Stimulated activated CD4-positive, alpha-beta T cell treated with anti-CD3 and anti-CD28 coated beads, Interleukin-1b, Interleukin-23, amount 100 ng/mL, for 1 hour (primary cell): ENCODE data around the gene FASTKD3.
"Not testable (repeated sequence)": the region's sequence is repeated elsewhere in the genome, so short reads cannot be mapped to it uniquely, and the experiment has no call there.

Source experiments
- DNase-seq, 2 donors: peaks; one replicate each; pipeline ENCODE4 v3.0.0-alpha.2; 2020; ENCODE audit warnings: low read depth in 2 of 2

FASTKD3 gene

DNA sequence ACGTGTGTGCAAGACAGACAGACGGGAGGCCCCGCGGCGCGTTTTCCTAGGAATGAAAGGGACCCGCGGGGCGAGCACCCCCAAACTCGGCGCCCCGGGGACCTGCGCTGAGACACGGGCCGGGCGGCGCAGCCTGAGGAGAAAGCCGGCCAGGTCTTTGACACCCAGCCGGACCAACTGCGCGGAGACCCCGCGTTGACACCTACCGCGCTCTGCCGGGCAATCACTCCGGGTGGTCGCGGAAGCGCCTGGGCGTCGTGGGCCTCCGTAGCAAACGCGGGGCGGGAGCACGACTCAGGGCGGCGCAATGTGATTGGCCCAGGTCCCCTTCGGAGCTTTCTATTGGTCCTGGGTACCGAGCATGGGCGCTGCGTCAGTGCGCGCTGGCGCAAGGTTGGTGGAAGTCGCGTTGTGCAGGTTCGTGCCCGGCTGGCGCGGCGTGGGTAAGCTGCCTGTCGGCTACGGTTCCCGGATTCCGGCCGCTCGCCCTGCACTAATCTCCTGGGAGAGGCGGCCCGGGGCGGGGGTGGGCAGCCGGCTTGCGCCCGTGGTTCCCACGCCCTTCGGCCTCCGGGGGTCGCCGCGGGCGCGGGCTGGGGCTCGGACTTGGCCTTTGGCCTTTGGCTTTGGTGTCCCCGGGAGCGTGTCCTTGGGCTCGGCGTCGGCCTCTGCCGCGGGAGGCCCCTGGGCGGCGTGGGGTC is at the start of gene FASTKD3, which contains the start of gene MTRR:
Gene FASTKD3 (minus strand): TSS at position 259 of the 701 bp plus-strand sequence. CDS start 948 bp downstream, outside the sequence.
Gene MTRR (plus strand): TSS at position 376 of the 701 bp plus-strand sequence. CDS start 1,647 bp downstream, outside the sequence.
- peak; percentile 66 to 68 for DNase-seq

DNA sequence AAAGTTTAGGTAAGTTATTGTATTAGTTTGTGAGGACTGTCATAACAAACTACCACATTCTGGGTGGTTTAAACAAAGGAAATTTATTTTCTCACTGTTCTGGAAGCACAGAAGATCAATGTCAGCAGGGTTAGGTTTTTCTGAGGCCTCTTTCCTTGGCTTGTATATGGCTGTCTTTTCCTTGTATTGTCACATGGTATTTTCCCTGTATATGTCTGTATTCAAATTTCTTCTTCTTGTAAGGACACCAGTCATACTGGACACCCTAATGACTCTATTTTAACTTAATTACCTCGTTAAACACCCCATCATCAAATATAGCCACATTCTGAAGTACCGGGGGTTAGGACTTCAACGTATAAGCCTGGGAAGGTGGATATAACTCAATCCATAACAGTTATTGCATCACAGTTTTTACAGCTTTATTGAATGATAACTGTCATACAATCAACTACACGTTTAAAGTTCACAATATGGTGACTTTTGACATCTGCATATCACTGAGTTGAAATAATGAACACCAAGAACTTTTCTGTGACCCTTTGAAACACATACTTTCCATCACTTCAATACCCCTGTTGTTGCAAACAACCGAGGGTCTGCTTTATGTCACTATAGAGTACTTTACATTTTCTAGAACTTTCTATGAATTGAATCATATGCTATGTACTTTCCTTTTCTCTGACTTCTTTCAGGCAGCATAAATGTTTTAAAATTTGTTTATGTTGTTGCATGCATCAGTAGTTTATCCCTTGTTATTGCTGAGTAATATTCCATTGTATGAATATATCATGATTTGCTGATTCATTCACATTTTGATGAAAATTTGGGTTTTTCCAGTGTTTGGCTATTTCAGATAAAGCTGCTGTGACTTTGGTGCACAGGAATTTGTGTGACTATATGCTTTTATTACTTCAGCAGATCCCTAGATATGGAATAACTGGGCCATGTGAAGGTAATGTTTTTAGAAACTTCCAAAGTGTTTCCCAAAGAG is 48.6 kb upstream of the FASTKD3 start:
- DNase-seq, result no peak

DNA sequence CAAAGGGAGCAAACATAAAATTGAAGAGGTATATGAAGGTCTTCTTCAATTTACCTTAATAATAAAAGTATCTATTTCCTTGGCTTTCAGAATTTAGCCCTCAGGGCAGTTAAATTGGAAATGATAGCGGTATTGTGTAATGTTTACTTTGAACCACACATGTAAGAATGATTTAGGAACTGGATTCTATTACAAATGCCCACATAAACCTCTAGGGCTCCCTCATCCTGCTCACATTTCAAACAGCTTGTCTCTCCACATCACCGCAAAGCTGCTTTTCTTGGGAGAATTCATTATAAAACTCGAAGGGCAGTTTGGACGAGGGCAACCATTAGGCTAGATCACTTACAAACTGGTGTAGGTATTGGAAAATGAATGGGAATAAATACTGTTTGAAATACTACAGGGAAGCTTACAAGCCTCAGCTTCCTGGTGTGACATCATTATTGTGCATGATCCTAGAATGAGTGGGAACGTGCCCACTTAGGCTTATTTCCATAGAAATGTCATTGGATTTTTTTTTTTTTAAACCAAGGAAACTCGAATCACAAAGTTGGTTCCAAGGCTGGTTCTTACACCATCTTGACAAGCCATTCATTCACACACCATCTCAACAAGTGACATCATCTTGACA is 47.5 kb upstream of the FASTKD3 start:
- DNase-seq, result no peak

GRCh38 chr5:7911429-7911771 is 42.6 kb upstream of the FASTKD3 start:
- DNase-seq, result not testable (repeated sequence)

GRCh38 chr5:7910738-7911428 is 42.1 kb upstream of the FASTKD3 start:
- no peak for DNase-seq

DNA sequence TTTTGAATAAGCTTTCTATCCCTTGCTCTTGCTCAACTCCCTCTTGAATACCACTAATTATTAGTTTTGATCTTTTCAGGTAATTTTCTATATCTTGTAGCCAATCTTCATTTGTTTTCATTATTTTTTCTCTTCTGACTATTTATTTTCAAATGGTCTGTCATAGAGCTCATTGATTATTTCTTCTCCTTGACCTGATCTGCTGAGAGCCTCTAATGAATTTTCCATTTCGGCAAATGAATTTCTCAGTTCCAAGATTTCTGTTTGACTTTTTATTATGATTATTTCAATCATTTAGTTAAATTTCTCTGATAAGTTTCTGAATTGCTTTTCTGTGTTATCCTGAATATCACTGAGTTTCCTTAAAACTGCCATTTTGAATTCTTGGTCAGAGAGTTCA is 39.5 kb upstream of the FASTKD3 start:
- no peak for DNase-seq

DNA sequence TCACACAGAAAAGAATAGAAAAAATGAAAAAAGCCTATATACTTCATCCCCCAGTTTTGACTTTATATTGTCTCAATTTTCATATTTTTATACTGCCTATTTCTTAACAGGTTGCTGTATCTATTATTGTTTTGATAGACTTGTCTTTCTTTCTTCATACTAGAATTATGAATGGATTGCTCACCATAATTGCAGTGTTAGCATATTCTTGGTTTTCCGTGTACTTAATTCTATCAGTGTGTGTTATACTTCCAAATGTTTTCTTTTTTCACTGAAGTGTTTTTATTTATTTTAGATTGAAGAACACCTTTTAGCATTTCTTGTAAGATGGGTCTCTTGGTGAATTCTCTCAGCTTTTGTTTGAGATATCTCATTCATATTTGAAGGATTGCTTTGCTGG is 38.8 kb upstream of the FASTKD3 start:
- DNase-seq, result no peak

DNA sequence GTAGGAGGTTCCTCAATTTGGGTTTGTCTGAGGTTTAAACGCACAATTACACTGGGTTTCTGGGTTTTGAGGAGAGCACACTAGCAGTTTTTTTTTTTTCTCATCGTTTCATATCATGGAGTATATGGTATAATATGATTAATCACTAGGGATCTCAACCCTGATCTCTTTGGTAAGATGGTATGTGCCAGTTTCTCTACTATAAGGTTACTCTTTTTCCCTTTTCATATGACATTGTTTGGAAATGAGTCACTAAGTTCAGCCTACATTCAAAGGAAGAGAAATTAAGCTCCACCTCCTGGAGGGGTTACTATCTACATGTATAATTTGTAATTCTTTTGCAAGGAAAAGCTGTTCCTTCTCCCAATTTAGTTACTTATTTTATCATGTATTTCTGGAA is 35.3 kb upstream of the FASTKD3 start:
- DNase-seq, result no peak

- DNase-seq, result no peak
Measured at GRCh38 chr5:7902666-7903625, 34.1 kb upstream of the FASTKD3 start.

DNA sequence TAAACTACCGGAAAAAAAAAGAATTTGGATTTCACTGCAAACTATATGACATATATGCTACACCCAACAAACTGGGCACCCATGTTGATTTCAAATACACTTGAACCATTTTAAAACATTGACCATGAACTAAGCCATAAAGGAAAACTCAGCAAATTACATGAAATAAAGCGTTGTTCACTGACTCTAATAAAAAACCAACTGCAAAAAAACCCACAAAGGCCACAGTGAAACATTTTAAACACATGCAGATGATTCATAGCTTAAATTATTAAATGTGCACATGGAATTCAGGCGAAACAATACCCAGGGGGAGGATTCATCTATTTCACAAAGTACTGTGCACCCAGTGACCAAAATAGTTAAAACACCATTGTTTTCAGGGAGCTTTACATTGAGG is 33.4 kb upstream of the FASTKD3 start:
- DNase-seq, result no peak

- no peak for DNase-seq
Measured at GRCh38 chr5:7897014-7897600, 28.3 kb upstream of the FASTKD3 start.

DNA sequence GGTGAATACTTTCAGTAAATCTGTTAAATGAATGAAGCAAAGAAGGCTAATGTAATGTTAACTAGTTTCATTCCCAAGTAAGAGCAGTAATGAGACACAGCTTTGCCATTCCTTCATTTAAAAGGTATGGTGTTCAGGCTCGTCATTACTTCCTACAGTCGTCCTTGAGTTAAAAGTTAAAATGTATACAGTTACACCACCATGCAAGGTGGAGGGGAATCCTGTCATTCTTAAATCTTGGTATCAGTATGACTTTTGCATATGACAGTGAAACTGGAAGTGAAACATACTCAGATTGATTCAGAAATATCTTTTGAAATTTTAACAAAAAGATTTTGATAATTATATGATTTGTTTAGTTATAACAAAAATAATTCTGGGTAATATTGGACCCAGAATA is 26.0 kb upstream of the FASTKD3 start:
- DNase-seq, result no peak

DNA sequence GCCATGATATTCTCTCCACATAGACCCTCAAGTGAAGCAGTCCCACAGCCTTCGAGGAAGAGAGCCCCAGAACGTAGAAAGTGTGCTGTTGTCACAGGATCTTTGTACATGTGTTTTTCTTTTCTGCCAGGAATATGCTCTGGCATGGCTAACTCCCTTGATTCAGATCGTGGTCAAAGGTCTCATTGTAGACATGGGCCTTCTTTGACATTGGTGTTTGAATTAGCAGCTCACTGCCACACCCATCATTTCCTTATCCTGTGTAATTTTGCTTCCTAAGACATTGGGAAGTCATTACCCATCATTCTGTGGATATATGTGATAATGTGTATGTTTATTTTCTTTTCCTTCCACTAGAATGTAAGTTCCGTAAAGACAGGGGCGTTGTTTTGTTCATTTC is 25.6 kb upstream of the FASTKD3 start:
- DNase-seq, result no peak

GRCh38 chr5:7888901-7889300 is 20.1 kb upstream of the FASTKD3 start:
- DNase-seq, result no peak

- DNase-seq, result no peak
Measured at GRCh38 chr5:7886849-7887475, 18.1 kb upstream of the FASTKD3 start.

DNA sequence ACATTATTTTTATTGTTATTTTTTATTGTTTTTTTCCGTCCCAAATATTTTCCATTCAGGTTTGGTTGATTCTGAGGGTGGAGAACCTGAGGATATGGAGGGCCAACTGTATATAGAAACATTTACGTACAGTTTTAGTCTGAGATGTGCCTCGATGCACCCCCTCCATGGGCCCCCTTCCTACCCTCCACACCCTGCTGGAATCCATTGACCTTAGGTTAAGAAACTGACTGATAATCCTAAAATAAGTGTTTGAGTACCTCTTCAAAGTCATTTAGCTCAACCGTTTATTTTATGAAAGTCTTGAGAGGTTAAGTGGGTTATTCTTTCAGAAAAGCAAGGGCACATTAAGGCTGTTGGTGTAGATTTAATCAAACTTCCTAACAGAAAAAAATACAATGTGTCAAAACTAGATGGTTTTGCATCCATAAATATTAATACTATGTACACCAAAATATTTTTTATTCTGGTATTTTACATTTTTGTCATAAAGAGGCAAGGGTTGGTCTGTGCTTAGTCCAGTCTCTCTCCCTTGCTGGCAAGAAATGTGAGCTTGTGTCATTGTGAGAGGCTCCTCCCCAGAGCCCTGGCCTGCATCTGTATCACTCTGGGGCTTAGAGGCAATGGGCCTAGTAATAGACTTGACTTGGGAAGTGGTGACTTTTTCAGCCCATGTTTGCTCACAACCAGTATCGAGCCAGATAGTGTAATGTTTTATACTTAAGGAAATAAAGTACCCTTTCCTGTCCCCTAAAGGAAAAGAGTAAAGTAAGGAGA is 15.8 kb upstream of the FASTKD3 start:
- no peak for DNase-seq

- DNase-seq, result no peak
Measured at GRCh38 chr5:7882926-7883325, 14.1 kb upstream of the FASTKD3 start.

DNA sequence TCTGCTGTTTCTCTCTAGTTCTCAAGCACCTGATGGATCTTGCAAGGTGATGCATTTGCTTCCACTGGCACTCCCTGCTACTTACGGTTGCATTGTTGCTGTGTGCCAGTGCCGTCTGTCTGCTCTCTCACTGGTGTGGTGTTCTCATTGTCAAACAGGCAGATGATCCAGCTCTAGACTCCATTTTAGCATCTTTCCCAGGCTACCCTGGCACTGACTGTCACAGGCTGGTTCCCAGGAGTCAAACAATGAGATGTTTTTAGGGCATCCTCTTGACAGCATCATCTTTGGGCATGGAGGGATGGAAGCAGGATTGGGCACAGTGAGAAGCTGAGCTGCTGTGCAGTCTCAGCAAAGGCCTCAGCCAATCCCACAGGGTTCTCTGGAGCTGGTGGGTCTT is 13.0 kb upstream of the FASTKD3 start:
- DNase-seq, result no peak

- DNase-seq, result no peak
Measured at GRCh38 chr5:7881091-7881490, 12.3 kb upstream of the FASTKD3 start.
